DOHH2 (cell line): ENCODE data around the gene DCLK1.

ENCODE experiments used
- H3F3A ChIP-seq: fragments of 200-600 bp; sonication (generic), shearing (Covaris generic); 2 replicates; pipeline ENCODE4 v1.6.0; 2016; ENCODE audit warnings: antibody characterized with exemption, mild to moderate bottlenecking; ENCODE audit not compliant: control insufficient read depth, insufficient read depth
- H3K27ac ChIP-seq: fragments of 200-600 bp; sonication (generic); 2 replicates; pipeline ENCODE4 v1.5.1; 2014; ENCODE audit warnings: low read depth, mild to moderate bottlenecking, low read length, moderate library complexity
- H3K27me3 ChIP-seq: fragments of 200-600 bp; sonication (generic); 2 replicates; pipeline ENCODE4 v1.6.1; 2014; ENCODE audit warnings: mild to moderate bottlenecking, low read length, mixed read lengths; ENCODE audit not compliant: control insufficient read depth
- H3K36me3 ChIP-seq: fragments of 200-600 bp; sonication (generic); 2 replicates; pipeline ENCODE4 v1.6.1; 2014; ENCODE audit warnings: mild to moderate bottlenecking, low read length, moderate library complexity, mixed read lengths; ENCODE audit not compliant: control insufficient read depth
- H3K4me1 ChIP-seq: fragments of 200-600 bp; sonication (generic); 2 replicates; pipeline ENCODE4 v1.6.1; 2014; ENCODE audit warnings: mild to moderate bottlenecking, low read length, mixed read lengths; ENCODE audit not compliant: control insufficient read depth
- H3K4me2 ChIP-seq: fragments of 200-600 bp; sonication (generic); 2 replicates; pipeline ENCODE4 v1.6.0; 2014; ENCODE audit warnings: mild to moderate bottlenecking, low read length, moderate library complexity
- H3K4me3 ChIP-seq: fragments of 200-600 bp; sonication (generic); 2 replicates; pipeline ENCODE4 v1.5.1; 2014; ENCODE audit warnings: mild to moderate bottlenecking, low read length, mixed read lengths
- H3K79me2 ChIP-seq: fragments of 200-600 bp; sonication (generic); 2 replicates; pipeline ENCODE4 v1.6.1; 2014; ENCODE audit warnings: mild to moderate bottlenecking, low read length, mixed read lengths; ENCODE audit not compliant: control insufficient read depth
- H3K9me2 ChIP-seq: fragments of 200-600 bp; sonication (generic); replicated peaks from 2 replicates; pipeline ENCODE4 v1.6.1; 2014; ENCODE audit warnings: mild to moderate bottlenecking, low read length, mixed read lengths; ENCODE audit not compliant: control insufficient read depth
- H3K9me3 ChIP-seq: fragments of 200-600 bp; sonication (generic); 2 replicates; pipeline ENCODE4 v1.6.1; 2014; ENCODE audit warnings: antibody characterized with exemption, low read length, mixed read lengths; ENCODE audit not compliant: control insufficient read depth, insufficient read depth
- H4K20me1 ChIP-seq: fragments of 200-600 bp; sonication (generic); 2 replicates; pipeline ENCODE4 v1.6.0; 2014; ENCODE audit warnings: low read depth, mild to moderate bottlenecking, antibody characterized with exemption, low read length, moderate library complexity; ENCODE audit not compliant: control insufficient read depth, insufficient read depth
- EZH2phosphoT487 ChIP-seq: fragments of 200-600 bp; sonication (generic); IDR thresholded peaks from 2 replicates; pipeline ENCODE4 v1.6.1; 2017; ENCODE audit warnings: borderline replicate concordance, mild to moderate bottlenecking, antibody characterized with exemption, low read length, moderate library complexity, mixed read lengths
- TF ChIP-seq, protein P1 (sequence below): fragments of 200-600 bp; sonication (generic); IDR thresholded peaks from one replicate; pipeline ENCODE4 v1.5.1; 2014; ENCODE audit warnings: antibody characterized with exemption, mild to moderate bottlenecking, low read depth, low read length; ENCODE audit not compliant: poor library complexity, severe bottlenecking

The DCLK1 gene

GRCh38 chr13:35917942-35918645 lies 213.1 kb downstream of the DCLK1 start:
- Histone ChIP-seq H3K27me3 (no peaks in the 10 kb centered on the region; the same call in 1 of the 2 replicates), H3K79me2 (no peaks in the 10 kb centered on the region), H3K4me2 (no peak overlapping the region), H3K36me3 (no peaks in the 10 kb centered on the region), H3K4me1 (no peaks in the 10 kb centered on the region), H3K27ac (no peak overlapping the region), H3K9me3 (no peaks in the 10 kb centered on the region), H3K4me3 (no peak overlapping the region), H3K9me2 (no peaks in the 10 kb centered on the region; the same call in 1 of the 2 replicates), H4K20me1 (no peaks in the 10 kb centered on the region), H3F3A (no peaks in the 10 kb centered on the region)
- no peak for TF ChIP-seq EZH2phosphoT487
- TF ChIP-seq, protein P1, sequence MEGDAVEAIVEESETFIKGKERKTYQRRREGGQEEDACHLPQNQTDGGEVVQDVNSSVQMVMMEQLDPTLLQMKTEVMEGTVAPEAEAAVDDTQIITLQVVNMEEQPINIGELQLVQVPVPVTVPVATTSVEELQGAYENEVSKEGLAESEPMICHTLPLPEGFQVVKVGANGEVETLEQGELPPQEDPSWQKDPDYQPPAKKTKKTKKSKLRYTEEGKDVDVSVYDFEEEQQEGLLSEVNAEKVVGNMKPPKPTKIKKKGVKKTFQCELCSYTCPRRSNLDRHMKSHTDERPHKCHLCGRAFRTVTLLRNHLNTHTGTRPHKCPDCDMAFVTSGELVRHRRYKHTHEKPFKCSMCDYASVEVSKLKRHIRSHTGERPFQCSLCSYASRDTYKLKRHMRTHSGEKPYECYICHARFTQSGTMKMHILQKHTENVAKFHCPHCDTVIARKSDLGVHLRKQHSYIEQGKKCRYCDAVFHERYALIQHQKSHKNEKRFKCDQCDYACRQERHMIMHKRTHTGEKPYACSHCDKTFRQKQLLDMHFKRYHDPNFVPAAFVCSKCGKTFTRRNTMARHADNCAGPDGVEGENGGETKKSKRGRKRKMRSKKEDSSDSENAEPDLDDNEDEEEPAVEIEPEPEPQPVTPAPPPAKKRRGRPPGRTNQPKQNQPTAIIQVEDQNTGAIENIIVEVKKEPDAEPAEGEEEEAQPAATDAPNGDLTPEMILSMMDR: no peak

DNA sequence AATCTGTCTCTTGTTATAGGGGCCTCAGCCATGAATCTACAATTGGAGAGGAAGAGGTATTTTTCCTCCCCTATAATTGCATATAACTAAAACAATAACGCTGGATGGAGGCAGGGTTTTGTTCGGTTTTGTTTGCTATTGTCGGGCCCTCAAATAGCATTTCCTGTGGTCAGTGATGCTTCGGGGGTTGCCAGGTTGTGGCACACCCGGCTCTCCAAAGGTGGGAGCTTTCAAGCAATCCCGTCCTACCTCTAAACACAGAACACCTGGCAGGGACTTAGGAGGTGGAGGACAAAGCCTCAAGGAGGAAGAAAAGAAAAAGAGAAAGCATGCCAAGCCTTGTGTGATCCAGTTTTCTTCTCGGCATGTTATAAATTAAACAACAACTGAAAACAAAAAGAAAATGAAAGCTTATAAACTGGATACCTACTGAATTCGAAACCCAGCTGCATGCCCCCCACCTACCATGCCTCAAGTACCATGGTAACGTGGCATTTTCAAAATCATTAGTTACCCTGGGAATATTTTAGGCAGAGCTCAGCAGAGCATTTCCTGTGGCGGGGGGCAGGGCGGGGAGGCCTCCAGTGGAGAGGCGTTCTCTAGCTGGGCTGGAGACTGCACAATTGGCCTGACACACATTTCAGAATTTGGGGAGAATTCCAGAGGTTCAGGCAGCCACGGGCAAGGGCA lies 213.8 kb downstream of the DCLK1 start:
- H3K9me3 ChIP-seq: no peaks in the 10 kb centered on the region
- H3K4me1 ChIP-seq: no peaks in the 10 kb centered on the region
- H4K20me1 ChIP-seq: no peaks in the 10 kb centered on the region
- H3K79me2 ChIP-seq: no peaks in the 10 kb centered on the region
- H3K27ac ChIP-seq: no peak overlapping the region
- H3F3A ChIP-seq: no peaks in the 10 kb centered on the region
- no peak for TF ChIP-seq EZH2phosphoT487
- TF ChIP-seq, protein P1: no peak
- H3K4me2 ChIP-seq: no peak overlapping the region
- no peaks in the 10 kb centered on the region for H3K36me3 ChIP-seq
- H3K27me3 ChIP-seq: no peaks in the 10 kb centered on the region; the same call in 1 of the 2 replicates
- no peaks in the 10 kb centered on the region; the same call in 1 of the 2 replicates for H3K9me2 ChIP-seq
- no peak overlapping the region for H3K4me3 ChIP-seq

GRCh38 chr13:35916146-35916545 lies 215.0 kb downstream of the DCLK1 start:
- no peak overlapping the region for H3K27ac ChIP-seq

More at GRCh38 chr13:35916146-35916545, 215.0 kb downstream of the DCLK1 start:
- H4K20me1 ChIP-seq: no peaks in the 10 kb centered on the region
- no peaks in the 10 kb centered on the region for H3F3A ChIP-seq
- no peaks in the 10 kb centered on the region for H3K4me1 ChIP-seq
- no peaks in the 10 kb centered on the region for H3K36me3 ChIP-seq
- H3K9me3 ChIP-seq: no peaks in the 10 kb centered on the region; the same call in 1 of the 2 replicates
- H3K4me3 ChIP-seq: no peak overlapping the region
- H3K79me2 ChIP-seq: no peaks in the 10 kb centered on the region
- H3K4me2 ChIP-seq: no peak overlapping the region
- no peaks in the 10 kb centered on the region; the same call in 1 of the 2 replicates for H3K27me3 ChIP-seq
- TF ChIP-seq EZH2phosphoT487: no peak
- TF ChIP-seq, protein P1: no peak
- no peaks in the 10 kb centered on the region; the same call in 1 of the 2 replicates for H3K9me2 ChIP-seq
